ENCODE results near the gene TEX36. TPM values are rescaled to one million over a fixed set of nuclear protein-coding genes. Genes with fewer than 3 reads are reported as not detected.
A peak's percentile ranks its signal among the peaks of the same experiment; 100 is the strongest.

TEX36 gene
- total RNA-seq, 1 experiment from 2014 or later, result not detected

GRCh38 chr10:125637496-125637895 lies 45.5 kb downstream of the TEX36 start:
- H3K27me3 Mint-ChIP-seq (ENCODE audit: unreplicated experiment), result peaks cover 47% of the 10 kb centered on the region
- intact Hi-C loops (cut with micrococcal nuclease; ENCODE audit: unreplicated experiment), result loop anchor here (10.0 kb wide), 1 partner anchor 57 kb away; no protein-coding TSS in a partner anchor

GRCh38 chr10:125634606-125635005 lies 48.4 kb downstream of the TEX36 start:
- Mint-ChIP-seq H3K4me1 (ENCODE audit: low read depth, unreplicated experiment) (peaks cover 8% of the 10 kb centered on the region), H3K27ac (ENCODE audit: unreplicated experiment) (no peak overlapping the region), H3K4me3 (ENCODE audit: low read depth, unreplicated experiment) (no peak overlapping the region), H3K36me3 (ENCODE audit: insufficient read depth, unreplicated experiment) (no peaks in the 10 kb centered on the region), H3K27me3 (ENCODE audit: unreplicated experiment) (peaks cover 39% of the 10 kb centered on the region), H3K9me3 (ENCODE audit: low read depth, unreplicated experiment) (no peaks in the 10 kb centered on the region)
- intact Hi-C loops (cut with micrococcal nuclease; ENCODE audit: unreplicated experiment), result loop anchor here (10.0 kb wide), 1 partner anchor 60 kb away; no protein-coding TSS in a partner anchor
- CTCF ChIA-PET, result no interaction called here
- BruUV-seq (replicated peaks), result no TSS peak
- no peak for TF ChIP-seq CTCF (IDR thresholded peaks at IDR 0.05; ENCODE audit: unreplicated experiment)
- DNase-seq, result no peak

More at GRCh38 chr10:125637496-125637895, 45.5 kb downstream of the TEX36 start:
- no peaks in the 10 kb centered on the region for H3K9me3 Mint-ChIP-seq (ENCODE audit: low read depth, unreplicated experiment)
- H3K4me1 Mint-ChIP-seq (ENCODE audit: low read depth, unreplicated experiment), result peaks cover 8% of the 10 kb centered on the region
- no peak overlapping the region for H3K4me3 Mint-ChIP-seq (ENCODE audit: low read depth, unreplicated experiment)
- BruUV-seq (replicated peaks), result no TSS peak
- CTCF ChIA-PET, result no interaction called here
- no peak for TF ChIP-seq CTCF (IDR thresholded peaks at IDR 0.05; ENCODE audit: unreplicated experiment)
- no peak overlapping the region for H3K27ac Mint-ChIP-seq (ENCODE audit: unreplicated experiment)
- DNase-seq, result no peak
- no peaks in the 10 kb centered on the region for H3K36me3 Mint-ChIP-seq (ENCODE audit: insufficient read depth, unreplicated experiment)

GRCh38 chr10:125633517-125633999 lies 49.4 kb downstream of the TEX36 start:
- H3K4me1 Mint-ChIP-seq (ENCODE audit: low read depth, unreplicated experiment), result peaks cover 8% of the 10 kb centered on the region
- H3K36me3 Mint-ChIP-seq (ENCODE audit: insufficient read depth, unreplicated experiment), result no peaks in the 10 kb centered on the region
- H3K4me3 Mint-ChIP-seq (ENCODE audit: low read depth, unreplicated experiment), result peak overlapping the region; percentile 11
- DNase-seq, result peak; percentile 21
- H3K27ac Mint-ChIP-seq (ENCODE audit: unreplicated experiment), result peak overlapping the region; percentile 25
- peaks cover 32% of the 10 kb centered on the region for H3K27me3 Mint-ChIP-seq (ENCODE audit: unreplicated experiment)
- CTCF ChIA-PET, result no interaction called here
- no peaks in the 10 kb centered on the region for H3K9me3 Mint-ChIP-seq (ENCODE audit: low read depth, unreplicated experiment)
- intact Hi-C loops (cut with micrococcal nuclease; ENCODE audit: unreplicated experiment), result loop anchor here (10.0 kb wide), 1 partner anchor 61 kb away; no protein-coding TSS in a partner anchor
- TF ChIP-seq CTCF (IDR thresholded peaks at IDR 0.05; ENCODE audit: unreplicated experiment), result no peak
- no TSS peak for BruUV-seq (replicated peaks)

GRCh38 chr10:125631806-125632205 lies 51.2 kb downstream of the TEX36 start:
- Mint-ChIP-seq H3K36me3 (ENCODE audit: insufficient read depth, unreplicated experiment) (no peaks in the 10 kb centered on the region), H3K27ac (ENCODE audit: unreplicated experiment) (no peak overlapping the region), H3K4me1 (ENCODE audit: low read depth, unreplicated experiment) (peaks cover 8% of the 10 kb centered on the region), H3K27me3 (ENCODE audit: unreplicated experiment) (peaks cover 22% of the 10 kb centered on the region), H3K9me3 (ENCODE audit: low read depth, unreplicated experiment) (no peaks in the 10 kb centered on the region), H3K4me3 (ENCODE audit: low read depth, unreplicated experiment) (no peak overlapping the region)
- CTCF ChIA-PET, result no interaction called here
- TF ChIP-seq CTCF (IDR thresholded peaks at IDR 0.05; ENCODE audit: unreplicated experiment), result no peak
- DNase-seq, result no peak
- intact Hi-C loops (cut with micrococcal nuclease; ENCODE audit: unreplicated experiment), result loop anchor here (10.0 kb wide), 1 partner anchor 63 kb away; no protein-coding TSS in a partner anchor
- BruUV-seq (replicated peaks), result no TSS peak
